Occipital lobe (tissue), 2 donors: ENCODE results near the gene ITPR1. TPM values are rescaled to one million over a fixed set of nuclear protein-coding genes. Genes with fewer than 3 reads are reported as not detected.
"Not testable (repeated sequence)": the region's sequence is repeated elsewhere in the genome, so short reads cannot be mapped to it uniquely, and the experiment has no call there.

Source experiments
- DNase-seq: peaks from one replicate; lab custom pipeline; 2025; lab: John Stamatoyannopoulos, UW
- total RNA-seq: library from RNA; depleted of rRNA; stranded (reverse); fragments of >200 nt; gene quantifications from one replicate; pipeline ENCODE4 v1.2.3, GENCODE V29; 2014

Gene ITPR1
- 136 TPM for total RNA-seq

DNA sequence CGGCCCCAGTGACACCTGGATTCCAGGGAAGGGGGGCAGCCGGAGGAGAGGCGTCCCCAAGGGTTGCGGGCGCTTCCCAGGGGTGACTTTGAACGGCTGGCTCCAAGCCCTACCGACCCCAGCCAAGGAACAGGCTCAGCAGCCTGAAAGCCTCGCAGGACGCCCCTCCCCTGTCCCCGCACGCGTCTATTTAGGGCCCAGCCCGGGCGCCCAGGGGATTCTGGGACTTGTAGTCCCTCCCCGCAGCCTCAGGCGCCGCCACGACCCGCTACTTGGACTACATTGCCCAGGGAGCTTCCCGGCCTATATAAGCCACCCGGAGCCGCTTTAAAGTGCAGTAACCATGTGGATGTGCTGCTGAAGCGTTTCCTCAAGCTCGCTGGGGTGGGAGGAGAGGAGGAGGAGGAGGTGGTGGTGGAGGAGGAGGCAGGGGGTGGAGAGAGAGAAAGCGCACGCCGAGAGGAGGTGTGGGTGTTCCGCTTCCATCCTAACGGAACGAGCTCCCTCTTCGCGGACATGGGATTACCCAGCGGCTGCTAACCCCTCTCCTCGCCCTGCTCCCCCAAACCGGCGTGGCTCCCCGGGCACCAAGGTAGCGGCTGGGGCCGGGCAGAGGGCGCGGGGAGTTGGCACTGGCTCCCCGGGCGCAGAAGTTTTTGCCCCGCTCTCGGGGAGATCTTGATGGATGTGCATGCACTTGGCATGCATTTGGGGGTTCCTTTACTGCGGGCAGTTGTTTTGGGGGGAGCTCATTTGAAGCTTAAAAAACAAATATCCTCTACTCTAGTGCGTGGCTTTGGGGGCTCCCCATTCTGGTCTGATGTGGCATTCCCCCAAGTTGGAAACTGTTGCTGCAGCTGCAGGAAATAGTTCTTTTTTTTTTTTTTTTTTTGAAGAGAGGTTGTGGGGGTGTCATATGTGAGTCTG, at the start of gene ITPR1:
TSS of gene ITPR1 (plus strand) at position 335 of the 927 bp plus-strand sequence. CDS start 23,144 bp downstream, outside the sequence.
- peak; percentile 97 for DNase-seq

DNA sequence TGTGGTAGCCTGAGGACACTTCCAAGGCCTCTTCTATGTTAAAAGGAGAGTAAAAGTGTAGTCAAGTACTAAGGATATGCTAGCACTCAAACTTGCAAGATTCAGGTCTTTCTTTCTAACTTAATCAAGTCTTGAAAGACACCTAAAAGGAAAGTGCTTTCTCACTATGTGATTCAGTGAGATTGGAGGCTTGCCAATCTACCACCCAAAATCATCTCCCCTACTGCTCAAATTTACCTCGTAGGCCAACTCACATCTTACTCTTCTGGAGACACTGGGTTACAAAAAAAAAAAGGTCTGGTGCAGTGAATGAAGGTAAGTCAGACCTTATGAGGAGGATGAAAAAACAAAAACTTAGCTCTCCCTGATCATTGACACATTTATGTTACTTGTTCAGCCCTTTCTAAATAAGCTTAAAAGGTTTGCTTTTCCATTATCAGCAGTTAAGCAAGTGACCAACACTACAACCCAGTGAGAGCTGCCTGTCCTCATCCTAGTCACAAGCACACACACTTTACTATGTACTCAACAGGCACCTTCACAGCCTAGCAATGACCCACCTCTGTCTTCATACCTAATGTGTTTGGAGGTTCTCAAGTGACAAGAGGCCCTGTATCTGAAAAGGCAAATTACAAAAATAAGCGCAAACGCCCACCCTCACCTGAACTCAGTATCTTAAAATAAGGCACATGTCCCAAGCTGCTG, 45.7 kb upstream of the ITPR1 start:
- DNase-seq: no peak

DNA sequence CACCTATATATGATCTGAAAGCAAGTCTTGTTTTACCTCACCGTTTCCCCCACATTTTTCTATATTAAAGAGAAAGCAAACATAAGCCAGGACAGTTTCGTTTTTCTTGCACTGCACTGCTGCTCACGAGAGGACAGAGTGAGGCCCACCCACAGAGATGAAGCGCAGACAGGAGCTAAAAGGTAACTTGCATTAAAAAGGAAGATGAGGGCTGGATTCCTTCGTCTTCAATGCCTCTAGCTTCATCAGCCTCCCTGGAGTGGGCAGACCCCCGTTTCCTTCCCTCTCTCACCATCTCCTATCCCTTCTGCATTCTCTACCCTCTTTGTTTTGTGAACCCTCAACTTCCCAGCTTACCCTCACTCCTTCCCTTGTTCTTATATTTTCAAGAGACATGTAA, 45.0 kb upstream of the ITPR1 start:
- DNase-seq: no peak

DNA sequence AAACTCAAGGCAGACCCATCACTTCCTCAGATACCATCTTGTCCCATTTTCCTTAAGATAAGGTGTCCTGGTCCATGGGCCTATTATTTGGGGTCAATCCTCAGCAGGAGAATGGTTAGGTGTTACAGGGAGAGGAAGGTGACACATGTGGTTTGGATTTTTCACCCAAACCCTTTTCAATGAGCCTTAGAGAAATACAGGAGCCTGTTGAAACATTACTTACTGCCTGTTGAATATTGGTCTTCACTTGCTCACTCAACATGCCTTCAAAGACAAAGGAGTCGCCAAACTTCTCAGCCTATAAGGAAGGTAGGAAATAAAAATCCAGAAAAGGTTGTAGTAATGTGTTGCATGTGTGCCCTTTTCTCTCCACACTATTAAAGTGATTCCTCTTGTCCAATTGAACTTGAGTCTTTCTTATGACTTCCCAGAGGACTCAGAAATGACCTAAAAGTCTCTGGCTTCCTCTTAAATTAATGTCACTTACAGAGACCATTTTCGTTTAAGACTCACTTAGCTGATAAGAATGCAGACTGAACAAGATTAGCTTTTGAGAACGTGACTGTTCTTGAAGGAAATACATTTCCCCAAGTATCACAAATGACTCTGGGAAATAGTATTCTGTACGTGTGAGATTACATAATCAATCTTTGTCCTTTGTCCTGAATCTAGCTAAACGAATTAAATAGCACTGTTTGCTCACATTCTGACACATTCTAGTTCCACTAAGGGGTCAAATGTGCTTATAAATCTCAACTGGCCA, 43.9 kb upstream of the ITPR1 start:
- DNase-seq: no peak

DNA sequence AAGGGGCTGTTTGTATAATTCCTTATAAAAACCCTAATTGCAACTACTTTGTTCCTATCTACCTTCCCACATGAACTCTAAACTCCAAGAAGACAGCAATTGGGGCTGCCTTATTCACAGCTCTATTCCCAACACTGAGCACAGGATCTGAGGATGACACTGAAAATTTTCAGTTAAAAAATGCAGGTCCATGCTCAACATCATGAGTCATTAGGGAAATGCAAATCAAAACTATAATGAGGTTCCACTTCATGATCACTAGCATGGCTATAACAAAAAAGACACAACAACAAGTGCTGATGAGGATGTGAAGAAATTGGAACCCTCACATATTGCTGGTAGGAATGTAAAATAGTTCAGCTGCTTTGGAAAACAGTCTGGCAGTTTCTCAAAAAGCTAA, 39.0 kb upstream of the ITPR1 start:
- DNase-seq: no peak

DNA sequence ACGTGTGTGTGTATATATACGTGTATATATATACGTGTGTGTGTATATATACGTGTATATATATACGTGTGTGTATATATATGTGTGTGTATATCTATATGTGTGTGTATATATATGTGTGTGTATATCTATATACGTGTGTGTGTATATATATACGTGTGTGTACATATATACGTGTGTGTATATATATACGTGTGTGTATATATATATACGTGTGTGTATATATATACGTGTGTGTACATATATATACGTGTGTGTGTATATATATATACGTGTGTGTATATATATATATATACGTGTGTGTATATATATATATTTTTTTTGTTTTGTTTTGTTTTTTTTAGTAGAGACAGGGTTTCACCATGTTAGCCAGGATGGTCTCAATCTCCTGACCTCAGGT, 36.4 kb upstream of the ITPR1 start:
- DNase-seq: not testable (repeated sequence)

DNA sequence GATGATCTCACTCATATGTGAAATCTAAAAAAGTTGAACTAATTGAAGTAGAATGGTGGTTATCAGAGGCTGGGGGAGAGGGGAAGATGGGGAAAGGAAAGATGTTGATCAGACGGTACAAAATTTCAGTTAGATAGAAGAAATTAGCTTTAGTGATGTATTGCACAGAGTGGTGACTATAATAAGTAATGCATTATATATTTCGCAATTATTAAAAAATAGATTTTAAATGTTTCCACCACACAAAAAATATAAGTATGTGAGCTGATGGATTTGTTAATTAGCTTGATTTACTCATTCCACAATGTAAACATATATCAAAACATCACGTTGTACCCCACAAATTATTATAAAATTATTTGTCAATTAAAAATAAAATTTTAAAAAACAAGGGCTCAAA, 34.2 kb upstream of the ITPR1 start:
- DNase-seq: no peak

DNA sequence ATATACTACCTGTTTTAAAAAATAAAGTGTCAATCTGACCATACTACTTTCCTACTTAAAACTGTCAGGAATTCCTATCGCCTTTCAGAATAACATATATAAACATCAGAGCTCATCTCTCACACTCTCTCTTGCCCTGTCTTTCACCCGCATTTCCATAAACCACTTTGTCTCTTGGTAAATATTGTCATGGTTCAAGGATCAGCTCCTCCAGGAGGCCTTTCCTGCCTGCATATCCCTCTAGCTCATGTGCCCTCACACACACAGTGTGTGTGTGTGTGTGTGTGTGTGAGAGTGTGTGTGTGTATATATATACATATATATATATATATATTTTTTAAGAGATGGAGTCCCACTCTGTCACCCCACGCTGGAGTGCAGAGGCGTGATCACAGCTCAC, 32.8 kb upstream of the ITPR1 start:
- DNase-seq: no peak

DNA sequence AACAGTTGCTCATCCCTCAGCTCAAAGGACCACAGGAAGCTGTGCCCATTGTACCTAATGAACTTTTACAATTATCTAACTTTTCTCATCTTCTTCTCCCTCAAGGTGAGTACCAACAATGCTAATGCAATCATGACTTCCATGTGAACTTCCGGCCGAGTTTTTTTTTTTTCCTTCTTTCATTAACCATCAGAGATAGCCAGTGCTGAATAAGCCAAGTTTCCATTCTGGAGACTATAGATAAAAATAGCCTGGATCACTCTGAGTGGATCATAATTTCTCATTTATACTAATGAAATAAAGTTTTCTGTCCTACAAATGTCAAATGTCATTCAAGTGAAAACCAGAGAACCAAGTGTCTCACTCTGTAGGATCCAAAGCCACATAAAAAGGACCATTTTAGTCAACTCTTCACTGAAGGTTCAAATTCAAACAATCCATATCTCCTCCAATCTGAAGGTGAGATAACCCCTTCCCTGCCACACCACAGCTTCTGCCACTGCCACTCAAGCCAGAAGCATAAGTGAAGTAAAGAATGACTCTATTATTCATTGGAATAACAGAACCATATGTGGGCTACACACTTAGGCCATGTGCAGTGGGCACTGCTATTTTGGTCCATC, 31.6 kb upstream of the ITPR1 start:
- DNase-seq: no peak

DNA sequence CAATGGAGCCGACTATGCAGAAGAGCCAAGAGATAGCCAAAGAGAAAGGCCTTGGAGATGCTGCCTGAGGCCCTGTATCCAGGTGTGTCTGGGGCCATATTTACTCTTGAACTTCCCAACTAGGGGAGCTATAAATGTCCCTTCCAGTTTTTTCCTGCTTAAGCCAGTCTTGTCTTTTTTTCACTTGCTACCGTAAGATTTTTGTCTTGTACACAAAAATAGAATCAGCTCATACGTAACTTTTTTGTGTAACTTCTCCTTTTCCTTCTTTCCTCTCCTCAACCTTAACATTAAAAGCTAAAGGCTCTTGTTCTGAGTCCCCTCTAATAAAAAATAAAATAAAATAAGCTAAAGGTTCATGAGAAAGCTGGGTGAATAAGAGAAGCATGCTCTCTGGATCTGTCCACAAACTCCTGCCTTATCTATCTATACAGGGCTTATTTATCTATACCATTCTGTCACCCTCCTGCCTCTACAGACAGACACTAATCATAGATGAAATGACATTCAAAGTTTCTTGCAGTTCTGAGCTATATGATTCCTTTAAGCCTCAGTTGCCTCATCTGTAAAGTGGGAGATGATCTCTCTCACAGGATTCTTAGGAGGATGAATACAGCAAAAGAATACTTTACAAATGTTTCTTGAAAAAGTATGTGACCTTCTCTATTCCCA, 30.6 kb upstream of the ITPR1 start:
- DNase-seq: no peak

DNA sequence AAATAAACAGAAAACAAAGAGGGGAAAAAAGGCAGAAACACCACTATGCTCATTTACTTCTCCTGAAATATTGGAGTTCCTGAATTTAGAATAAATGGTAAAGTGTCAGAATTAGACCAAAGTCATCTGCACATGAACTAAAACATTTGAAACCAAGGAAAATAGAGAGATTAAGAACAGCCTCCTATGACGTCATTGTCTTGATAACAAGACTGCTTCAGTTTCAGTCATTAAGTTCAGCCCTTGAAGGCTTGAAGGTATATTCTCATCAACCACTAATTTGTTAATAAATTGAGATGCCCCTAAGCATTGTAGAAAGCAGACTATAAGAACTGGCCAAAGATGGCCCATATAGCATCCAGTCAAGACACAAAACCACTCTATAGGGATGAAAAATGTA, 28.6 kb upstream of the ITPR1 start:
- DNase-seq: no peak

DNA sequence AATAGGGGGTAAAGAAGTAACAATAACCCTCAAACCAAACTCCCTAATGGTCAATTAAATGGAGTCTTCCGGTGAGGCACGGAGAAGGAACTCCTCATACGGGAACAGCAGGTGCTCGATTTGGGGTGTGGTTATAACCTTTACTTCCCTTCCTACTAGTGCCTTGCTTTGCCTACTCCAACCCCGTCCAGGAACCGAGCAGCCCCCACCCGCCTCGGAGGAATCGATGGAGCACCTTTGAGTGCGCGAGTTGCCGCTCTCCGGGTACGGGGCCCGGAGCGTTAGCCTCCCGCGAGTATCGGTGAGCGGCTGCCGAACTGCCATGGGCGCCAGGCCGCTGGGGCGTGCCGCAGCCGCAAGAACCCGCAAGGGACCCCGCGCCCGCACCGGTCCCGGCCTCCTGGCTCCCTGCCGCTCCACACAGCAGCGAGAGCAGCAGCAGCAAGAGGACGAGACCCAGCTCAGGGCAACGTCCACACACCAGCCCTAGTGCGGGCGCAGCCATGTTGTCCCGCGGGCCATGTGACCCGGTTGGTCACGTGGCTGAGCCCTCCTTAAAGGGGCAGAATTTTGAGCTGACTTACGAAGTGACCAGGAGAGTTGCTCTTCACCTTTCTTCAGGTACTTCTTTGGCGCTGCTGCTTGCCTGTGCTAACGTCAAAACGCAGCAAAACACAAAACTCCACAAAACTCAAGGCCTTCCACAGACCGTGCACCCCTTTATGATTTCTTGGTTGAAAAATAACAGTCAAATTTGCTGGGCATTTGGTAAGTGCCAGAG, 26.2 kb upstream of the ITPR1 start, which contains the start of gene SUMF1:
TSS of gene SUMF1 (minus strand) at position 529 of the 781 bp plus-strand sequence. CDS start at position 505, 24 bp downstream.
- peak; percentile 77 for DNase-seq

DNA sequence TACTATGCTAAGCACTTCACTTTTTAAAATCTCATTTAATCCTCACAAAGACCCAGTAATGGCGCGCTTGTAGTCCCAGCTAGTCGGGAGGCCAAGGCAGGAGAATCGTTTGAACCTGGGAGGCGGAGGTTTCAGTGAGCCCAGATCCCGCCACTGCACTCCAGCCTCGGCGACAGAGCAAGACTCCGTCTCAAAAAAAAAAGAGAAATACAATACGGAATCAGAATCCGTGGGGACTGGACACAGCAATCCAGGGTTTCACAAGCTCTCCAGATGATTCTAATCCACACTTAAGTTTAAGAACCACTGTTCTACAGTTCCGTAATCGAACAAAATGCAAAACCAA, 25.7 kb upstream of the ITPR1 start:
- no peak for DNase-seq

DNA sequence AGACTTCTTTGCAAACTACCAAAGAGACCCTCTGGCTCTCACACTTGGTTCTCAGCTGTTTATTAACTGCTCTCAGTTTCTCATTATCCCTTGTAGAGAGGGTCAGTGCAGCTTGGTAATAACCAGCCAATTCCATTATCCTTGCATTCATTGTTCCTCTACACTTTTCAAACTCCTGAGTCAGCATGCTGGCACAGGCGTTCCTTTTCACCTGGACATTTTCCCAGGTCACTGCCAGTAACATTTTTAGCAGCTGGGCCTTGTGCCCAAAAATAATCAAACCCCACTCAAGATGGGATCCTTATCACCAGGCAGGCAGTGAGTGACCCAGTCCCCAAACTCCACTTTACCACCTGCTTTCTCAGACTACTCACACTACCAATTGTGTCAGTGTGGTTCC, 21.2 kb upstream of the ITPR1 start:
- DNase-seq: no peak

DNA sequence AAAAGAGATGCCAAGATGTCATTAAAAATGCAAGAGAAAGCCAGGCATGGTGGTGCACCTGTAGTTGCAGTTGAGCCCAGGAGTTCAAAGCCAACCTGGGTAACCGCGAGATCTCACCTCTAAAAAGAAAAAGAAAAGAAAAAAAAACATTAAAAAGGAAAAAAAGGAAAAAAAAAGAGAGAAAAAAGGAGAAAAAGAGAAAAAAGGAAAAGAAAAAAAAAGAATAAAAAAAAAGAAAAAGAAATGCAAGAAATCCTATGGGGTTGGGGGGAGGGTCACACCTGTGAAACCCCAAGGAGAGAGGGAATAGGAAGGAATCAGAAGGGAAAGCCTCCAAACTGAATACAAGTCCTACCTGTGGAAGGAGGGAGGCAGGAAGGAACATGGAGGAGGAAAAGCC, 20.8 kb upstream of the ITPR1 start:
- DNase-seq: no peak

DNA sequence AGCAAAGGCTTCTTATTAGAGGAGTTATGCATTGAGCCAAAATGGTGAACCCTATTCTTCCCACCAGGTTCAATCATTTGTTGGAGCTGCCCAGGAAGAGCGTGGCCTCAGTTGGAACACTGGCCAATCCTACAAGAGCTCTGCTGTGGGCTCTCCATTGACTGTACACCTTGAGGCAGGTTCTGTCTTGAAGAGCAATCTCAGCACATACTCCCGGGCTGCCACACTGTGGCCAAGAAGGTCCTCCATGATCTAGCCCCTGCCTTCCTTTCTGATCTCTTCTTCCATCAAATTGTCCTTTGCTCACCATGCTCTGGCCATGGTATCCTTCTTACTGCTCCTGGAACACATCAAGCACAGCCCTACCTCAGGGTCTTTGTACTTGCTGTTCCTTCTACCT, 20.4 kb upstream of the ITPR1 start:
- DNase-seq: no peak

DNA sequence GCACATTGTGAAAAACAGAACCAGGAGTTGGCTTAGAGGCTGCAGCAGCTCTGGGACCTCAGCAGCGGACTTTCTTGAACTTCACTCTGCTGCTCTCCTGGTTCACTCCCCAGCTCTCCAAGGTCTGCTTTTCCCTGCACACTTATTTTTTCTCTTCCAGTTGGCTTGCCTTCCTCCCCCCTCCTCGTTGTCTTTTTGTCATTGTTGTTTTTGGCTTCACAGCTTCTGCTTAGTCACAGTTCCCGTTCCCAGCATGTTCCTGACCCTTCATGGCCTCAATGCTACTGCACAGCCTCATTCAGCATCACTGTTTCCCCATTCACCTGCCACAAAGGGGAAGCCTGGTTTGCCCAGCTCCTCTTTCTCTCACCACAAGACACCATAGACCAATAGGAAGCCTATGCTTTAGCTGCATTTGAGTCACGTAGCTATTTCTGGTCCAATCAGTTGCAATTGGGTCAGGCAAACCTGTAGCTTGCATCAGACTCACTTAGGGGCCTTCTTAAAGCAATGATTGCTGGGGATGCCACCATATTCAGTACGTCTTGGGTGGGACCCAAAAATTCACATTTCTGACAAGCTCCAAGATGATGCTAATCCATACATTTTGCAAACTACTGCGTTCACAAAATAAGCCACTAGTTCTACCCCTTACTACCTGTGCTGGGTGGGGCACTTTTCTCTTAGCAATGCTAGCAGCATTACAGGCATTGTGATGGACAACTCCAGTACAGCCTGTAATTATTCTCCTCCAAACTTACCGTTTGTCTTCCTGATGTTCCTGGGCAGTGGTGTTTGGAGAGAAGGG, 18.3 kb upstream of the ITPR1 start:
- no peak for DNase-seq

DNA sequence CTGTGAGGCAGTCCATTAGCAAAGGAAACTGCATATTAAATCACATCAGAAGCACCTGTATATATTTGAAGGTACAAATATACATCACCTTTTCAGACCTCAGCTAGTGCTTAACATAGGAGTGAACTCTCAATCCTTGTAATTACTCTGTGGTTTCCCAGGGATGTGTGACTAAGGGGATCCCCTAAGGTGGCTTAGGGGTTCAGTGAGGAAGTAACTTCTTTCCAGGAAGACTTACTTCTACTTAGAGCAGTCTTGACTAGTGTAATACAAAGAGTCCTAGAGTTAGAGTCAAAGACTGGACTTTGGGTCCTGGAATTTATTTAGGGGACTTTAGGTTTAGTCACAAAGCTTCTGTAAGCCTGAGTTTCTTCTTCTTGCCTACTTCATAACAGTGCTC, 17.3 kb upstream of the ITPR1 start:
- no peak for DNase-seq

DNA sequence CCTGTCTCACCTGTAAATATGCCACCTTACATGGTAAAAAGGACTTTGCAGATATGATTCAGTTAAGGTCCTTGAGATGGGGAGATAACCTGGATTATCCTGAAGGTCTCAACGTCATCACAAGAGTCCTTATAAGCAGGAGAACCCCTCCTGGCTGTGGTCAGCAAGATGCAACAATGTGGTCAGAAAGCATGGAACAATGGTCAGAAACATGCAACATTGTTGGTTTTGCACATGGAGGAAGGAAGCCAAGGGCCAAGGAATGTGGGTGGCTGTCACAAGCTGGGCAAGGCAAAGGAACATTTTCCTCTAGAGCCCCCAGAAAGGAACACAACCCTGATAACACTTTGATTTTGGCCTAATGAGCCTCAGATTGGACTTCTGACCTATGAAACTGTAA, 16.7 kb upstream of the ITPR1 start:
- no peak for DNase-seq
